HepG2 (cell line): ENCODE data around the gene CRYM. TPM values are rescaled to one million over a fixed set of nuclear protein-coding genes. Genes with fewer than 3 reads are reported as not detected.

Source experiments
- CCAR2 ChIP-seq: fragments of 200-400 bp; formaldehyde crosslinking; optimal IDR thresholded peaks from 2 replicates; pipeline ENCODE3; 2018; ENCODE audit warnings: low read depth, mild to moderate bottlenecking, low read length, moderate library complexity
- ETV6 ChIP-seq: sonication (generic); formaldehyde crosslinking; conservative IDR thresholded peaks from 2 replicates; pipeline ENCODE4 v1.4.0; 2020; ENCODE audit warnings: missing genetic modification reagents
- FOXA3 ChIP-seq: IDR thresholded peaks from 2 replicates; pipeline ENCODE4 v1.6.1; 2016; ENCODE audit warnings: missing genetic modification reagents, missing compliant biosample characterization
- GTF2F1 ChIP-seq: fragments of 150-350 bp; IDR thresholded peaks from 2 replicates; pipeline ENCODE4 v1.6.1; 2014; ENCODE audit warnings: low read length
- HNF4G ChIP-seq, 2 experiments: sonication (generic) in 1 of 2; formaldehyde crosslinking in 1 of 2; IDR thresholded peaks; 2 replicates each; pipeline versions ENCODE4 v1.4.0 to v1.6.1; 2011 to 2020; ENCODE audit warnings: borderline replicate concordance in 2 of 2, low read depth in 2 of 2, mild to moderate bottlenecking in 2 of 2, low read length in 1 of 2, missing genetic modification reagents in 1 of 2, moderate library complexity in 1 of 2
- KAT2B ChIP-seq: fragments of 150-350 bp; IDR thresholded peaks from 2 replicates; pipeline ENCODE4 v1.6.1; 2014; ENCODE audit warnings: low read depth, low read length, borderline replicate concordance
- MEIS1 ChIP-seq: sonication (generic); formaldehyde crosslinking; IDR thresholded peaks from 2 replicates; pipeline ENCODE4 v1.9.0; 2021; ENCODE audit warnings: mild to moderate bottlenecking, missing genetic modification reagents, moderate library complexity, borderline replicate concordance
- MYNN ChIP-seq: sonication (generic); formaldehyde crosslinking; IDR thresholded peaks from 2 replicates; pipeline ENCODE4 v1.4.0; 2020; ENCODE audit warnings: mild to moderate bottlenecking, low read depth, missing genetic modification reagents
- NR1H2 ChIP-seq: sonication (generic); formaldehyde crosslinking; IDR thresholded peaks from 2 replicates; pipeline ENCODE4 v1.8.1; 2022; ENCODE audit warnings: low read depth, missing genetic modification reagents, borderline replicate concordance
- PAX8 ChIP-seq: sonication (generic); formaldehyde crosslinking; IDR thresholded peaks from 2 replicates; pipeline ENCODE4 v1.8.0; 2022; ENCODE audit warnings: mild to moderate bottlenecking, missing genetic modification reagents, borderline replicate concordance
- SMARCC2 ChIP-seq: fragments of 450-650 bp; IDR thresholded peaks from 2 replicates; pipeline ENCODE4 v1.6.1; 2017; ENCODE audit warnings: antibody characterized with exemption, mild to moderate bottlenecking
- ZNF367 ChIP-seq: sonication (generic); formaldehyde crosslinking; IDR thresholded peaks from 2 replicates; pipeline ENCODE4 v1.4.0; 2020; ENCODE audit warnings: missing genetic modification reagents, borderline replicate concordance
- ZNF430 ChIP-seq: sonication (generic); formaldehyde crosslinking; IDR thresholded peaks from 2 replicates; pipeline ENCODE4 v1.9.0; 2021; ENCODE audit warnings: mild to moderate bottlenecking, missing genetic modification reagents
- ZNF780A ChIP-seq: sonication (generic); formaldehyde crosslinking; IDR thresholded peaks from 2 replicates; pipeline ENCODE4 v1.8.0; 2022; ENCODE audit warnings: mild to moderate bottlenecking, missing genetic modification reagents, moderate library complexity
- ZSCAN25 ChIP-seq: sonication (generic); formaldehyde crosslinking; IDR thresholded peaks from 2 replicates; pipeline ENCODE4 v1.8.0; 2022; ENCODE audit warnings: mild to moderate bottlenecking, missing genetic modification reagents
- ZSCAN31 ChIP-seq: sonication (generic); formaldehyde crosslinking; IDR thresholded peaks from 2 replicates; pipeline ENCODE4 v1.5.0; 2020; ENCODE audit warnings: low read depth, mild to moderate bottlenecking, missing genetic modification reagents
- polyA plus RNA-seq, 8 experiments: library from polyadenylated mRNA; depleted of rRNA in 3 of 8; stranded (reverse) in 7 of 8; unstranded in 1 of 8; fragments of >200 nt; fragmentation: Illumina TruSeq in 4 of 8; extraction: Trizol in 4 of 8; gene quantifications; 2 replicates each; pipeline versions ENCODE4 v1.2.1 to v1.2.3, GENCODE V29; 2011 to 2016; ENCODE audit warnings: low read depth in 4 of 8, missing spikeins in 1 of 8, mixed read lengths in 1 of 8; ENCODE audit not compliant: insufficient read depth in 1 of 8
- total RNA-seq, 5 experiments: library from RNA; depleted of rRNA; stranded (reverse); fragments of >200 nt; fragmentation: Illumina TruSeq; extraction: Trizol; gene quantifications; 2 replicates each; pipeline ENCODE4 v1.2.3, GENCODE V29; 2016; ENCODE audit warnings: low read depth in 1 of 5
- TF ChIP-seq, protein P1 (sequence below): sonication (generic); formaldehyde crosslinking; IDR thresholded peaks from 2 replicates; pipeline ENCODE4 v1.9.0; 2021; ENCODE audit warnings: missing genetic modification reagents, mild to moderate bottlenecking, borderline replicate concordance
- TF ChIP-seq, protein P2 (sequence below): sonication (generic); formaldehyde crosslinking; IDR thresholded peaks from 2 replicates; pipeline ENCODE4 v1.4.0; 2020; ENCODE audit warnings: missing genetic modification reagents
- TF ChIP-seq, protein P3 (sequence below): IDR thresholded peaks from 2 replicates; pipeline ENCODE4 v1.6.1; 2016; ENCODE audit warnings: missing genetic modification reagents, missing compliant biosample characterization
- TF ChIP-seq, protein P4 (sequence below): sonication (generic); formaldehyde crosslinking; IDR thresholded peaks from 2 replicates; pipeline ENCODE4 v1.5.0; 2020; ENCODE audit warnings: mild to moderate bottlenecking, missing genetic modification reagents, moderate library complexity
- TF ChIP-seq, protein P5 (sequence below): sonication (generic); formaldehyde crosslinking; IDR thresholded peaks from 2 replicates; pipeline ENCODE4 v1.4.0; 2020; ENCODE audit warnings: missing genetic modification reagents, low read depth, mild to moderate bottlenecking, borderline replicate concordance

The CRYM gene
- total and polyA plus RNA-seq, 2 of the 13 experiments (the other 11 are each of a cell fraction or from before 2014, with no cell fraction given): 1.9 to 2.2 TPM

DNA sequence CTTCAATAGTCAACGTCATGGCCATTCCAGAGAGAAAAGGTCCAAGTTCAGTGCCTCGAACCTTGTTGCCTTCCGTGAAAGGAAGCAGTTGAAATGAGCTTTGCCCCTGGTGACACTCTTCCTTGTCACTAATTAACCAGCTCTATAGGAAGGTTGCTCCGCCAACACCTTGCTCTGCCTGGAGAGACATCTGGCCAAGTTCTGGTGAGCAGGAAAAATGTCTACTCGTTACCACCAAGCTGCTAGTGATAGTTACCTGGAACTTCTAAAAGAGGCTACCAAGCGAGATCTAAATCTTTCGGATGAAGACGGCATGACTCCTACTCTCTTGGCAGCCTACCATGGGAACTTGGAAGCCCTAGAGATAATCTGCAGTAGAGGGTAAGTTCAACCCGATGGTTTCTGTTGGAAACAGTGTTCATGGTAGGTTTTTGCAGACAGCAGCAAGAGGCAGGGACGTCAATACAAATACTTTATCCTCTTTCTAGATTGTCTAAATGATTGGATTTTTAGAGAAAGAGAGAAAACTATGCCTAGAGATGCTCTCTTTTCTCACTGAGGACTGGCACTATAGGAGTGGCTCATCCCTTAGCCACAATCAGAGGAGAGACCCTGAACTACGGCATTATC lies 44.5 kb downstream of the CRYM start, which contains the start of gene ANKS4B (continued):
- TF ChIP-seq ZNF367 (no peak), PAX8 (CRISPR knock-in tag) (peak; percentile 89; the same call in 1 of the 2 replicates), ZSCAN31 (no peak), MYNN (no peak), MEIS1 (CRISPR knock-in tag) (0 out of 2 replicates have a peak, but pooled peaks have one; percentile 92), CCAR2 (no peak), ZNF780A (CRISPR knock-in tag) (no peak), ZSCAN25 (CRISPR knock-in tag) (peak; percentile 49; the same call in 1 of the 2 replicates), HNF4G (IDR thresholded peaks at IDR 0.05; ENCODE audit: borderline replicate concordance, low read depth, low read length) (peak; percentile 98), HNF4G (CRISPR knock-in tag; IDR thresholded peaks at IDR 0.05; ENCODE audit: borderline replicate concordance, low read depth) (peak; percentile 92; the same call in 1 of the 2 replicates), KAT2B (no peak), FOXA3 (CRISPR knock-in tag) (peak; percentile 92), GTF2F1 (no peak), SMARCC2 (no peak), ETV6 (CRISPR knock-in tag) (0 out of 2 replicates have a peak, but pooled peaks have one; percentile 80), NR1H2 (CRISPR knock-in tag) (no peak), ZNF430 (peak; percentile 95)
- TF ChIP-seq, protein P1, sequence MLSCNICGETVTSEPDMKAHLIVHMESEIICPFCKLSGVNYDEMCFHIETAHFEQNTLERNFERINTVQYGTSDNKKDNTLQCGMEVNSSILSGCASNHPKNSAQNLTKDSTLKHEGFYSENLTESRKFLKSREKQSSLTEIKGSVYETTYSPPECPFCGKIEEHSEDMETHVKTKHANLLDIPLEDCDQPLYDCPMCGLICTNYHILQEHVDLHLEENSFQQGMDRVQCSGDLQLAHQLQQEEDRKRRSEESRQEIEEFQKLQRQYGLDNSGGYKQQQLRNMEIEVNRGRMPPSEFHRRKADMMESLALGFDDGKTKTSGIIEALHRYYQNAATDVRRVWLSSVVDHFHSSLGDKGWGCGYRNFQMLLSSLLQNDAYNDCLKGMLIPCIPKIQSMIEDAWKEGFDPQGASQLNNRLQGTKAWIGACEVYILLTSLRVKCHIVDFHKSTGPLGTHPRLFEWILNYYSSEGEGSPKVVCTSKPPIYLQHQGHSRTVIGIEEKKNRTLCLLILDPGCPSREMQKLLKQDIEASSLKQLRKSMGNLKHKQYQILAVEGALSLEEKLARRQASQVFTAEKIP (CRISPR knock-in tag): no peak
- TF ChIP-seq, protein P2, sequence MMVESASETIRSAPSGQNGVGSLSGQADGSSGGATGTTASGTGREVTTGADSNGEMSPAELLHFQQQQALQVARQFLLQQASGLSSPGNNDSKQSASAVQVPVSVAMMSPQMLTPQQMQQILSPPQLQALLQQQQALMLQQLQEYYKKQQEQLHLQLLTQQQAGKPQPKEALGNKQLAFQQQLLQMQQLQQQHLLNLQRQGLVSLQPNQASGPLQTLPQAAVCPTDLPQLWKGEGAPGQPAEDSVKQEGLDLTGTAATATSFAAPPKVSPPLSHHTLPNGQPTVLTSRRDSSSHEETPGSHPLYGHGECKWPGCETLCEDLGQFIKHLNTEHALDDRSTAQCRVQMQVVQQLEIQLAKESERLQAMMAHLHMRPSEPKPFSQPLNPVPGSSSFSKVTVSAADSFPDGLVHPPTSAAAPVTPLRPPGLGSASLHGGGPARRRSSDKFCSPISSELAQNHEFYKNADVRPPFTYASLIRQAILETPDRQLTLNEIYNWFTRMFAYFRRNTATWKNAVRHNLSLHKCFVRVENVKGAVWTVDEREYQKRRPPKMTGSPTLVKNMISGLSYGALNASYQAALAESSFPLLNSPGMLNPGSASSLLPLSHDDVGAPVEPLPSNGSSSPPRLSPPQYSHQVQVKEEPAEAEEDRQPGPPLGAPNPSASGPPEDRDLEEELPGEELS (CRISPR knock-in tag): peak; percentile 94
- TF ChIP-seq, protein P3, sequence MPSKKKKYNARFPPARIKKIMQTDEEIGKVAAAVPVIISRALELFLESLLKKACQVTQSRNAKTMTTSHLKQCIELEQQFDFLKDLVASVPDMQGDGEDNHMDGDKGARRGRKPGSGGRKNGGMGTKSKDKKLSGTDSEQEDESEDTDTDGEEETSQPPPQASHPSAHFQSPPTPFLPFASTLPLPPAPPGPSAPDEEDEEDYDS (CRISPR knock-in tag): peak; percentile 94
- TF ChIP-seq, protein P4, sequence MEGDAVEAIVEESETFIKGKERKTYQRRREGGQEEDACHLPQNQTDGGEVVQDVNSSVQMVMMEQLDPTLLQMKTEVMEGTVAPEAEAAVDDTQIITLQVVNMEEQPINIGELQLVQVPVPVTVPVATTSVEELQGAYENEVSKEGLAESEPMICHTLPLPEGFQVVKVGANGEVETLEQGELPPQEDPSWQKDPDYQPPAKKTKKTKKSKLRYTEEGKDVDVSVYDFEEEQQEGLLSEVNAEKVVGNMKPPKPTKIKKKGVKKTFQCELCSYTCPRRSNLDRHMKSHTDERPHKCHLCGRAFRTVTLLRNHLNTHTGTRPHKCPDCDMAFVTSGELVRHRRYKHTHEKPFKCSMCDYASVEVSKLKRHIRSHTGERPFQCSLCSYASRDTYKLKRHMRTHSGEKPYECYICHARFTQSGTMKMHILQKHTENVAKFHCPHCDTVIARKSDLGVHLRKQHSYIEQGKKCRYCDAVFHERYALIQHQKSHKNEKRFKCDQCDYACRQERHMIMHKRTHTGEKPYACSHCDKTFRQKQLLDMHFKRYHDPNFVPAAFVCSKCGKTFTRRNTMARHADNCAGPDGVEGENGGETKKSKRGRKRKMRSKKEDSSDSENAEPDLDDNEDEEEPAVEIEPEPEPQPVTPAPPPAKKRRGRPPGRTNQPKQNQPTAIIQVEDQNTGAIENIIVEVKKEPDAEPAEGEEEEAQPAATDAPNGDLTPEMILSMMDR (CRISPR knock-in tag): peak; percentile 28
- TF ChIP-seq, protein P5, sequence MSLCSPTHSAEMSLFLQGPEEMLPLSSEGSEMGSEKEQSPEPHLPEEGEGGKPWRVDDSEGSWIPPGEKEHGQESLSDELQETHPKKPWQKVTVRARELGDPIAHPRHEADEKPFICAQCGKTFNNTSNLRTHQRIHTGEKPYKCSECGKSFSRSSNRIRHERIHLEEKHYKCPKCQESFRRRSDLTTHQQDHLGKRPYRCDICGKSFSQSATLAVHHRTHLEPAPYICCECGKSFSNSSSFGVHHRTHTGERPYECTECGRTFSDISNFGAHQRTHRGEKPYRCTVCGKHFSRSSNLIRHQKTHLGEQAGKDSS (CRISPR knock-in tag): peak; percentile 89; the same call in 1 of the 2 replicates
